GM18868 (cell line): Measurements from ENCODE around the gene DGKG.

Source experiments
- ATAC-seq: cut with Tn5 transposase; IDR thresholded peaks from one replicate; pipeline ENCODE4 v1.9.1; 2021; ENCODE audit warnings: mild to moderate bottlenecking, moderate library complexity; ENCODE audit not compliant: unreplicated experiment

DGKG gene

GRCh38 chr3:186368176-186368575, 6.1 kb upstream of the DGKG start:
- ATAC-seq: no peak

GRCh38 chr3:186367631-186368030, 5.6 kb upstream of the DGKG start:
- ATAC-seq: no peak

- no peak for ATAC-seq
Observed at GRCh38 chr3:186366206-186366605, 4.2 kb upstream of the DGKG start.

GRCh38 chr3:186365202-186365974, 3.4 kb upstream of the DGKG start:
- no peak for ATAC-seq

- ATAC-seq: no peak
Observed at GRCh38 chr3:186362988-186363387, 954 bp upstream of the DGKG start.

GRCh38 chr3:186362537-186362842, 456 bp upstream of the DGKG start:
- no peak for ATAC-seq

GRCh38 chr3:186361246-186361761, 730 bp downstream of the DGKG start:
- ATAC-seq: no peak

- no peak for ATAC-seq
Observed at GRCh38 chr3:186360779-186361178, 1.3 kb downstream of the DGKG start.

- no peak for ATAC-seq
Observed at GRCh38 chr3:186359078-186359477, 3.0 kb downstream of the DGKG start.

- ATAC-seq: no peak
Observed at GRCh38 chr3:186356152-186356551, 5.9 kb downstream of the DGKG start.

GRCh38 chr3:186354100-186354499, 7.9 kb downstream of the DGKG start:
- ATAC-seq: no peak

GRCh38 chr3:186352369-186352768, 9.7 kb downstream of the DGKG start:
- ATAC-seq: no peak

- ATAC-seq: peak; percentile 55
Observed at GRCh38 chr3:186342197-186342596, 19.8 kb downstream of the DGKG start.

GRCh38 chr3:186340204-186340603, 21.8 kb downstream of the DGKG start:
- ATAC-seq: no peak

GRCh38 chr3:186339180-186339918, 22.7 kb downstream of the DGKG start:
- peak; percentile 65 for ATAC-seq

- ATAC-seq: no peak
Observed at GRCh38 chr3:186333256-186333655, 28.8 kb downstream of the DGKG start.

GRCh38 chr3:186330772-186331460, 31.1 kb downstream of the DGKG start:
- ATAC-seq: peak; percentile 79

GRCh38 chr3:186329589-186329988, 32.4 kb downstream of the DGKG start:
- no peak for ATAC-seq

GRCh38 chr3:186327912-186328487, 34.0 kb downstream of the DGKG start:
- no peak for ATAC-seq

- no peak for ATAC-seq
Observed at GRCh38 chr3:186322761-186323160, 39.3 kb downstream of the DGKG start.

- no peak for ATAC-seq
Observed at GRCh38 chr3:186321746-186322145, 40.3 kb downstream of the DGKG start.
